ENCODE results near the gene MYH16.

DNA sequence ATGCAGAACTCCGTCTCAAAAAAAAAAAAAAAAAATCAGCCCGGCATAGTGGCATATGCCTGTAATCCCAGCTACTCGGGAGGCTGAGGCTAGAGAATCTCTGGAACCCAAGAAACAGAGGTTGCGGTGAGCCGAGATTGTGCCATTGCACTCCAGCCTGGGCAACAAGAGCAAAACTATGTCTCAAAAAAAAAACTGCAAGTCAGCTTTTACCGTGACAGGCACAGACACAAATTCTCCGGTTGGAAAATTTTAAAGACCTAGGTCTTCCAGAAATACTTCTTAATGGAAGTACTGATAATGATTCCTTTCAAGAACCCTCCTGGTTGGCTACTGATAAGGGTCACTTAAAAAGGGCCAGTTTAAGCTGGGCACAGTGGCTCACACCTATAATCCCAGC, 82.5 kb downstream of the MYH16 start:
- no peak for TF ChIP-seq POLR2A (IDR thresholded peaks at IDR 0.05)
- TF ChIP-seq CTCF (IDR thresholded peaks at IDR 0.05), result no peak

Data from body of pancreas (tissue), 4 donors.